Measurements from ENCODE around the gene RPS6KA1.

RPS6KA1 gene

GRCh38 chr1:26616881-26617280 lies 87.3 kb downstream of the RPS6KA1 start:
- peaks cover 12% of the 10 kb centered on the region for H3K4me1 ChIP-seq (ENCODE audit: control insufficient read depth, insufficient read depth, low read length, poor library complexity, severe bottlenecking)
- H3K27ac ChIP-seq (ENCODE audit: low read depth, low read length, severe bottlenecking) = no peak overlapping the region
- H3K4me3 ChIP-seq (ENCODE audit: extremely low read depth, insufficient read depth, low read length, poor library complexity, severe bottlenecking) = no peak overlapping the region
- H3K36me3 ChIP-seq (ENCODE audit: control insufficient read depth, insufficient read depth, low read length) = no peaks in the 10 kb centered on the region
- 100% methylated on average over 1 of the region's 2 CpGs; no CpG with 5 or more reads in 1 of the 2 experiments for WGBS, 2 experiments (ENCODE audit: insufficient coverage in 2 of 2)
- no peaks in the 10 kb centered on the region for H3K9me3 ChIP-seq (ENCODE audit: control insufficient read depth, low read length)

- Histone ChIP-seq H3K9me3 (ENCODE audit: control insufficient read depth, low read length) (no peaks in the 10 kb centered on the region), H3K27ac (ENCODE audit: low read depth, low read length, severe bottlenecking) (peak overlapping the region; percentile 13), H3K36me3 (ENCODE audit: control insufficient read depth, insufficient read depth, low read length) (no peaks in the 10 kb centered on the region), H3K4me3 (ENCODE audit: extremely low read depth, insufficient read depth, low read length, poor library complexity, severe bottlenecking) (no peak overlapping the region), H3K4me1 (ENCODE audit: control insufficient read depth, insufficient read depth, low read length, poor library complexity, severe bottlenecking) (peaks cover 12% of the 10 kb centered on the region)
- 20 to 29% methylated on average over 1 of the region's 3 CpGs for WGBS, 2 experiments (ENCODE audit: insufficient coverage in 2 of 2)
Measured at GRCh38 chr1:26618561-26618960, 89.0 kb downstream of the RPS6KA1 start.
